ENCODE data around the gene B3GNT4. TPM values are rescaled to one million over a fixed set of nuclear protein-coding genes. Genes with fewer than 3 reads are reported as not detected.
A peak's percentile ranks its signal among the peaks of the same experiment; 100 is the strongest.
"Not testable (repeated sequence)": the region's sequence is repeated elsewhere in the genome, so short reads cannot be mapped to it uniquely, and the experiment has no call there.

B3GNT4 gene
- total RNA-seq = not detected
- long read RNA-seq, partial matches to known transcripts = 0 of 2 reads
- long read RNA-seq, other reads (novel, unspliced or antisense) = 2 of 2 reads

DNA sequence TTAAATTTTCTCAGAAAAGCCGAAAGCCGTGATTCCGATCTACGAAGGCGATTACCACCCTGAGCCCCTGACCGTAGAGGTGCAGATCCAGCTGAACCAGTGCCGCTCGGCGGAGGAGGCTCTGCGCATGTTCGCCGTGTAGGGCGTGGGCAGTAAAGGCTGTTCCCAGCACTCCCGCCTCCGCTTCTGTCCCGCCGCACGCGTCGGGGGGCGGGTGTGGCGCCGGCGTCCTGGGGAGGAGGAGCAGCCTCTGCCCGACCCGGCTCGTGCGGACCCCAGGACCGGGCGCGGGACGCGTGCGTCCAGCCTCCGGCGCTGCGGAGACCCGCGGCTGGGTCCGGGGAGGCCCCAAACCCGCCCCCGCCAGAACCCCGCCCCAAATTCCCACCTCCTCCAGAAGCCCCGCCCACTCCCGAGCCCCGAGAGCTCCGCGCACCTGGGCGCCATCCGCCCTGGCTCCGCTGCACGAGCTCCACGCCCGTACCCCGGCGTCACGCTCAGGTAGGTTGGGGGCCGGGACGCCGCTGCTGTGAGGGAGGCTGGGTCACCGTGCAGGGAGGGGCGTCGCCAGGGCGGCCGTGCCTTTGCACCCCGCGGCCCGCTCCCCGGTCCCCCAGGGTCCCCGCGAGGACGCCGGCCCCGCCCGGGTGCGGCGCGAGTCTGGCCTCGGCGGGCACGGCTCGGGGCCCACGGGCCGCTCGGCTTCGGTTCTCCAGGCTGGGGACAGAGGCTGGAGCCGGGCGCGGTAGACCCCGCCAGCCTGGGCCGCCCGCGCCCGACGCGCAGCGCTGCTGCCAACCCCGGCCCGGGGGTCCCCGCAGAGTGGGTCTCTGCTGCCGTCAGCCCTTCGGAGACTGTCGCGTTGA is at the start of gene B3GNT4:
Gene B3GNT4 (plus strand): TSS at position 409 of the 866 bp plus-strand sequence. CDS start 910 bp downstream, outside the sequence.
- intact Hi-C loops (cut with DNase I) = no loop called here
- peak; percentile 77 for DNase-seq (ENCODE audit: low spot score)

DNA sequence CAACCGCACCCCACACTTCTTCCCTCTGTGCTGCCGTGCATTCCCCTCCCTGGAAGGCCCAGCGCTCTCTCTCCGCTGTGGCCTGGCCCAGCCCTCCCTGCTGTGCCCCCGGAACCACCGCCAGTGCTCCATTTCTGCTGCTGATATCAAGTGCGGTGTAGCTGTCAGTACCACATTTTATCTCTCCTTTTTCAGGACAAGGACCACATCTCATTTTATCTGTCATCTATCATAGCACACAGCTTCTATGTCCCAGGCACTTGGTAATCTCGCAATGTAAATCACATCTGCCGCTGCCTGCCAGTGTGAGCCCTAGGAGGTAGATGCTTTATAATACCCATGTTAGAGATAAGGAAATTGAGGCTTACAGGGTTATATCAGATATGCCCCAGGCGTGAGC is 47.8 kb upstream of the B3GNT4 start:
- intact Hi-C loops (cut with DNase I) = no loop called here
- DNase-seq (ENCODE audit: low spot score) = no peak

DNA sequence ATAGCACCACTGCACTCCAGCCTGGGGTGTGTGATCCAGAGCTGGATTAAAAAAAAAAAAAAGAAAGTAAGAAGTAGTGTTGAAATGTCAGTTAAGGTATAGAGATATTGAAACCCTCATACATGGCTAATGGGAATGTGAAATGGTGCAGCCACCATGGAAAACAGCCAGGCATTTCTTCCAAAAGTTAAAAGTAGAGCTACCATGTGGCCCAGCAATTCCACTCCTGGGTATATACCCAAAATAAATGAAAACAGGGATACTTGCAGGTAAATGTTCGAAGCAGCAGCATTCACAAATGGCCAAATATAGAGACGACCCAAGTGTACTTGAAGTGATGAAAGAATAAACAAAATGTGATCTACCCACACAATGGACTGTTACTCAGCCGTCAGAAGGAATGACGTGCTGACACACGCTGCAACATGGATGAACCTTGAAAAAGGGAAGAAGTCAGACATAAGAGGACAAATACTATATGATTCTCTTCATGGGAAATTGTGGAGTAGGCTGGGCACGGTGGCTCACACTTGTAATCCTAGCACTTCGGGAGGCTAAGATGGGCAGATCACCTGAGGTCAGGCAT is 44.7 kb upstream of the B3GNT4 start:
- intact Hi-C loops (cut with DNase I) = no loop called here
- DNase-seq (ENCODE audit: low spot score) = no peak

DNA sequence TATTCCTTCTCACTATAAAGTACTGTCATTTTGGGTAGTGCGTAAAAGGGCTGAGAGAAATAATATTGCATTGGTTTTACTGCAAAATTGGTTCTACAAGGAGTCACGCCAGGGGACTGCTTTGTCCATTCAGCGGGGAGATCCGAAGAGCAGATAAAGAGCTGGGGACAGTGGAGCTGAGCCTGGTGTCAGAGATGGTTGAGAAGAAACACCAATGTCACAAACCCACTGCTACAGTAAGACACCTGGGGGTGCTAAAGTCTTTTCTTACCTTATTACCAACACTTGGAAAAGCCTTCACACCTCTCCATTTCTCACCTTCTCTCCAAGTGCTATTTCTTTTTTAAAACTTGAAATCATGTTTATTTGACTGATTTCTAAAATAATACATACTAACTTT is 43.6 kb upstream of the B3GNT4 start:
- no peak for DNase-seq (ENCODE audit: low spot score)
- intact Hi-C loops (cut with DNase I) = no loop called here

DNA sequence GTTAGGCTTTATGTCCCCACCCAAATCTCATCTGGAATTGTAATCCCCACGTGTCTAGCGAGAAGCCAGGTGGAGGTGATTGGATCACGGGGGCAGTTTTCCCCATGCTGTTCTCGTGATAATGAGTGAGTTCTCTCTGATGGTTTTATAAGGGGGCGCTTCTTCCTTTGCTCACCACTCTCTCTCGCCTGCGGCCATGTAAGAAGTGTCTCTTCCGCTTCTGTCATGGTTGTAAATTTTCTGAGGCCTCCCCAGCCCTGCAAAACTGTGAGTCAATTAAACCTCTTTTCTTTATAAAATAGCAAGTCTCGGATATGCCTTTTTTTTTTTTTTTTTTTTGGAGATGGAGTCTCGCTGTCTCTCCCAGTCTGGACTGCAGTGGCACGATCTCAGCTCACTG is 42.7 kb upstream of the B3GNT4 start:
- intact Hi-C loops (cut with DNase I) = no loop called here
- no peak for DNase-seq (ENCODE audit: low spot score)

DNA sequence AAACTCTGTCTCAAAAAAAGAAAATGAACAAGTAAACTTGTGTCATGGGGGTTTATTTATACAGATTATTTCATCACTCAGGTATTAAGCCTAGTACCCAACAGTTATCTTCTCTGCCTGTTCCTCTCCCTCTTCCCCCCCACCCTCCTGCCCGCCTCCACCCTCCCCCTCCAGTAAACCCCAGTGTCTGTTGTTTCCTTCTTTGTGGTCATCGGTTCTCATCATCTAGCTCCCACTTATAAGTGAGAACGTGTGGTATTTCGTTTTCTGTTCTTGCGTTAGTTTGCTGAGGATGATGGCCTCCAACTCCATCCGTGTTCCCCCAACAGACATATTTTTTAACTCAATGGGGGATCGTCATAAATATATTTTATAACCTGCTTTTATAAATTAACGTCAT is 41.8 kb upstream of the B3GNT4 start:
- intact Hi-C loops (cut with DNase I) = no loop called here
- no peak for DNase-seq (ENCODE audit: low spot score)

DNA sequence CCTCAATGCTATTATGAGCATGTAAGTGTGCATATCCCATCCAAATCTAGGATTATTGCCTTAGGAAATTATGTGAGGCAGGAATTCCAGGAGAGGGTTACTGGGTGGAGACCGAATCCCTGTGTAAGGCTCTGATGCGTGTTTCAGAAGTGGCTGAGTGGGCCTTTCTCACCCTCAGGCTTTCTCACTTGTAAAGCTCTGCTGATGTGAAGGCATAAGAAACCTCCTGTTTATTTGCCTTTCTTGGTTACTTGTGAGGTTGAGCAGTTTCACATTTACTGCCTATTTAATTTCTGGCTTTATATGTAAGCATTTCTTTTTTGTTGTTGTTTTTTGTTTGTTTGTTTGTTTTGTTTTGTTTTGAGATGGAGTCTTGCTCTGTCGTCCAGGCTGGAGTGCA is 40.5 kb upstream of the B3GNT4 start:
- intact Hi-C loops (cut with DNase I) = no loop called here
- no peak for DNase-seq (ENCODE audit: low spot score)

DNA sequence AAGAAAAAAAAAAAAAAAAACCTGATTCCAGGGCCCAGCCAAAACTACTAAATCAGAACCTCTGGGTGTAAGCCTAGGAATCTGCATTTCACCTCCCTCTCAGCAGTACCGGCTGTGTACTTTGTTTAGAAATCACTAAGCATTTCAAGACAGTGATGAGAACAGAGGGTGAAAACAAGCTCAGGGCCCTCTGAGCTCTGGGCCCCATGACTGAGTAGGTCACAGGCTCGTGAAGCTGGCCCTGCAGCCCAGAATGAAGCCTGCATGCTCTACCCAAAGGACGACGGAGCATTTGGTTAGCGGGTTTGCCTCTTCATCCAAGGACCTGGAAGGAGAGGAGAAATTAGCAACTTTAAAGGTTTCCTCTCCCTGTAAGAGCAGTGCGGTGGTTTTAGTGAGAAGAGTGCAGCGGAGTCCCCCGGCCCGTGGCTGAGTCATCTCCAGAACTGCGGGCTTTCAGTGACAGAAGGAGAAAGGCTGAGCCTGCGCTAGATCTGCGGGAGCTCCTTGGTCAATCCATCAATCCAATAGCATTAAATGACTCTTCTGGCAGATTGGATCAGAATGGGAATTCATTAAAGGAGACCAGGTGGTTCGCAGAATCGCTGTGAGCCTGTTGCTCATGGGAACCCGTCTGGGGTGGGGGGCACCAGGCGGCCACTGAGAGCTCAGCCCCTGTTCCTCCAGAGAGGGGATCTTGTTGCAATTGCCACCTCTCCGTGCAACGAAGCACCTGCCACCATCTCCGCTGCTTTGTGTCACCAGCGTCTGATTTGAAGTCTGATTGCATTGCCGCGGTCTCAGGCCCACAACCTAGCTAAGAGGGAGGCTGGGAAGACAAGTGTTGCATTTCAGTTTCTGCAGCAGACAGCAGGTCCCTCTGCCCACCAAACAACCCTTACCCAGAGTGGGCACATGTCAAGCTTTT is 36.8 kb upstream of the B3GNT4 start:
- DNase-seq (ENCODE audit: low spot score) = no peak
- intact Hi-C loops (cut with DNase I) = no loop called here

DNA sequence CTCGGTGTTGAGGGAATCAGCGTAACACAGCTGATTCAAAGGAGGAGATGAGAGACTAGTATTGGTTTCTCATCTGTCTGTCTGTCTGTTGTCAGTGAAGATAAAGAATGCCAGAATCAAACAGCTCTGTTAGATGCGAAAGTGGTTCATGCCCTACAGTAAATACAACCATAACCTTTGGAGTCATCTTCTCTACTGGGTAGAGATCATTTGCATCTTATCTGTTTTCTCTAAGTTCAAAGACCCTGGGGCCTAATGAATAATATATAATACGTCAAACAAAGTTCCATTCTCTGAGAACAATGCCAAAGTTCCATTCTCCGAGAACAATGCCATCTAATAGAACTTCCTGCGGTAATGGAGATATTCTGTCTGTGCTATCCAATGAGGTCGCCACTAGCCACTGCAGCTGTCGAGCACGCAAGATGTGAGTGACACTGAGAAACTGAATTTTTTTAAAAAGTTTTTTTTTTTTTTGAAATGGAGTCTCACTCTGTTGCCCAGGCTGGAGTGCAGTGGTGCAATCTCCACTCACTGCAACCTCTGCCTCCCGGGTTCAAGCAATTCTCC is 36.1 kb upstream of the B3GNT4 start:
- intact Hi-C loops (cut with DNase I) = no loop called here
- no peak for DNase-seq (ENCODE audit: low spot score)

DNA sequence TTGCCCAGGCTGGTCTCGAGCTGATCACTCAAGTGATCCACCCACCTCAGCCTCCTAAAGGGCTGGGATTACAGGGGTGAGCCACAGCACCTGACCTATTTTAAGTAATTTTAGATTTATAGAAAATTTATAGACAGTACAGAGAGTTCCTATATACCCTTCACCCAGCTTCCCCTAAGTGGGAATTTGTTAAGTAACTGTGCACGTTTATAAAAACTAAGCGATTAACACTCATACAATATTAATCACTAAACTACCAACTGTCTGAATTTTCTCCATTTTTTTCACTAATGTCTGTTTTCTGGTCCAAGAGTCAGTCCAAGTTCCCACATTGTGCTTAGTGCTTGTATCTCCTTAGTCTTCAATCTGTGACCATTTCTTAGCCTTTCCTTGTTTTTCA is 35.0 kb upstream of the B3GNT4 start:
- intact Hi-C loops (cut with DNase I) = no loop called here
- no peak for DNase-seq (ENCODE audit: low spot score)

DNA sequence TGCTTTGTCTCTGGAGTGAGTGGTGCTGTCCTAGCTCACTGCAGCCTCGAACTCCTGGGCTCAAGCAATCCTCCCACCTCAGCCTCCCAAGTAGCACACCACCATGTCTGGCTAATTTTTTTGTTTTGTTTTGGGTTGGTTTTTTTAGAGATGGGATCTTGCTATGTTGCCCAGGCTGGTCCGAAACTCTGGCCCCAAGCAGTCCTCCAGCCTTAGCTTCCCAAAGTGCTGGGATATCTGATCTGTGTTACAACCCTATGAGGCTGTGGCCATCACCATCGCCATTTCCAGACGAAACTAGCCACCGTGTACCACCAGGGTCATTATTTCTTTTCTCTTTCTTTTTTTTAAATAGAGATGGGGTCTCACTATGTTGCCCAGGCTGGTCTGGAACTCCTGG is 32.1 kb upstream of the B3GNT4 start:
- intact Hi-C loops (cut with DNase I) = no loop called here
- DNase-seq (ENCODE audit: low spot score) = no peak

DNA sequence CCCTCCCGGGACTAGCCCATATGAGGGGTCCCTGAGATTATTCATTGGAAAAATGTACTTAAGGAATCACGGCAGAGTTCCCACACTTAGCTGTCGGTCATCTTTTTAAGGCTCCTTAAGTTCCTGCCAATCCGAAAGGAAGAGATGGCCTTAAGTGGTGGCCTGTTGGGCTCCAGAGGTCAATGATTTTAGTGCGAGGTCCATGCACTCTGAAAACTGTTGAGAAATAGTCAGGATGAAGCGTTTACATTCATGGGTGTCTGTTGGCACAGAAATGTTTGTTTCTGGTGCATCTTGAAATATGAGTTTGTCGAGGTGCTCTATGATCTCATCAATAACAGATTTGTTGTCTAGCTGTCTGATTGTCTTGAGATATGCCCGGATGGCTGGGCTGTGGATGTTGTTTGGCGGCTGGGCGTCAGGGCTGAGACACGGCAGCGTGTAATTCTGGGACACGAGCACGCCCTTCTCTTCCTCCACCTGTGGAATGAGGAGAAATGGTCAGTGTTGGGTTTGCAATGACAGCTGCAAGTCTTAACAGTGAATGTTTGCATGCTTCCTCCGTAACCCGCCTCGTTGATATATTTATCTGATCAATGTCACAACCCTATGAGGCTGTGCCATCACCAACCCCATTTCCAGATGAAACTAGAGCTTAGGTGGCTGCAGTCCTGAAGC is 31.1 kb upstream of the B3GNT4 start:
- no peak for DNase-seq (ENCODE audit: low spot score)
- intact Hi-C loops (cut with DNase I) = no loop called here

DNA sequence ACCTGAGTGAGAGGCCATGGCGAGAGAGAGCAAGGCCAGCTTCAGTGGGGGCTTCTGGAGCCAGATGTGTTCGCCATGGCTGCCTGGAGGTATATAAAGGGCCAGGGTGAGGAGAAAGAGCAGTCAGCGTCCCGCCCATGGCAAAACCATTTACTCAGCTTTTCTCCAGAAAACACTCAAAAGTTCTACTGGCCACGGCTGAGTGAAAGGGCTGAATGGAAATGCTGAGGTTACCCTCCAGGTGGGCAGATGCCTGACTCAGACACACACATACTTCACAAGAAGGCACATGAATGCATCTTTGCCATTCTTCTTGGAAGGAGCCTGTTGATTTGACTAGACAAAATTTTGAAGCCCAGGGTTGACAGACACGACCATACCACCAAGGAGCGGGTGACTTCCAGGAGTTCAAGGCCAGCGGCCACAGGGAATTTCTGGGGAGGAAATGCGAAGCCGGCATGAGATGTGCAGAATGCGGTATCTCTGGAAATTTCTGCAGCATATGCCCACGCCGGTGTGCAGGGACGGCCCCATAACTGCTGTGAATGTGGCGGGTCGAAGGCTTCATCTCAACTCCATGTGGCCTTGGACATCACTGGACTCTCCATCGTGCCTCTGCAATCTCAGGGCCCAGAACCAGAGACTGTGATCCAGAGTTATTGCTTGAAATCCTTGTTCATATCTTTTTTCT is 29.2 kb upstream of the B3GNT4 start, which contains the start of gene IL31:
Gene IL31 (minus strand): TSS at position 67 of the 691 bp plus-strand sequence. CDS start 49 bp downstream, at position 18.
- intact Hi-C loops (cut with DNase I) = no loop called here
- DNase-seq (ENCODE audit: low spot score) = no peak

DNA sequence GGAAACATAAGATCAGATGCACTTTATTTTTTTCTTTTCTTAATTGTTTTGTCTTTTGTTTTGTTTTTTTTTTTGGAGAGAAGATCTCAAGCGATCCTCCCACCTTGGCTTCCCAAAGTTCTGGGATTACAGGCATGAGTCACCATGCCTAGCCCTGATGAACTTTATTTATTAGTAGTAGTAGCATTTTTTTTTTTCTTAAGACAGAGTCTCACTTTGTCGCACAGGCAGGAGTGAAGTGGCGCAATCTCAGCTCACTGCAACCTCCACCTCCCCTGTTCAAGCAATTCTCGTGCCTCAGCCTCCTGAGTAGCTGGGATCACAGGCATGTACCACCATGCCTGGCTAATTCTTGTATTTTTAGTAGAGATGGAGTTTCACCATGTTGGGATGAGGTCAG is 27.0 kb upstream of the B3GNT4 start:
- DNase-seq (ENCODE audit: low spot score); intact Hi-C loops (cut with DNase I): not testable (repeated sequence)

DNA sequence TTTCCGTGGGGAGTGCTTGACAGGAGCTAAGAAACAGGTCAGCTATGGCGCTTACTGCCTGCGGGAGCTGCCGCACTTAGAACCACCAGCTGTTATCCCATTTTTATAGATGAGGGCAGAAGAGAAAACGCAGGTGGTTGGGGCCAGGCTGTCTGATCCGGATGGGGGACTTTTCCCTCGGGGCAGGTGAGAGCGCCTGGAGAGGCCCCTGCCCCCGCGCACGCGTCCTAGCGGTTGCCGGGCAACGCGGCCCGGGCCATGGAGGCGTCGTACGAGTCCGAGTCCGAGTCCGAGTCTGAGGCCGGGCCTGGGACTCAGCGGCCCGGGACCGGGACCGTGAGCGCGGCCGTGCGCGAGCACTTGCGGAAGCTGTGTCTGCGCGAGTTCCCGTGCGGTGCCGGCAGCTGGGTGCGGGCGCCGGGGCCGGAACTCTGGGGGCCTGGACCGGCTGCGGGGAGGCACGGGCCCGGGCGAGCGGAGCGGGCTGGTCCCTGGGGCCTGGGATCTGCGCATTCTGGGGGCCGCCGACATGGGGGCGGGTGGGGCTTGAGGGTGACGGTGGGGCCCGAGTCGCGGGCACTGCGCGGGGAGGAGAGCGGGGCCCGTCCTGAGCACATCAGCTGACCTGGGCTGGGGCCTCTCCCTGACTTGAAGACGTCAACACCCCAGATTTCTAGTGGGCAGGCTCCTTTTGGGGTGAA is 20.5 kb upstream of the B3GNT4 start, which contains the start of gene LRRC43:
Gene LRRC43 (plus strand): TSS at position 237 of the 701 bp plus-strand sequence. CDS start 22 bp downstream, at position 259.
- peak; percentile 78 for DNase-seq (ENCODE audit: low spot score)
- intact Hi-C loops (cut with DNase I) = no loop called here

DNA sequence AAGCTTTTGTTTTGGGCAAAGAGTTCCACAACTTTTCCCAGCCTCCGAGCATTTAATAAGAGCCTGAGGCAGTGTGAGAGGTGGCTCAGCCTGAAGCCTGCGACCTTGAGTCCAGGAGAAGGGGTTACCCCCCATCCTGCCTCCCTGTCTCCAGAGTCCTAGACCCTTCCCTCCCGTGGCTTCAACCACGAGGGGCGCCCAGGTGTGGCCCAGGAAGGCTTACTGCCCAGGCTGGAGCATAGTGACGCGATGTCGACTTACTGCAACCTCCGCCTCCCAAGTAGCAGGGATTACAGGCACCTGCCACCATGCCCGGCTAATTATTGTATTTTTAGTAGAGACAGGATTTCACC is 19.9 kb upstream of the B3GNT4 start:
- intact Hi-C loops (cut with DNase I) = no loop called here
- DNase-seq (ENCODE audit: low spot score) = no peak

DNA sequence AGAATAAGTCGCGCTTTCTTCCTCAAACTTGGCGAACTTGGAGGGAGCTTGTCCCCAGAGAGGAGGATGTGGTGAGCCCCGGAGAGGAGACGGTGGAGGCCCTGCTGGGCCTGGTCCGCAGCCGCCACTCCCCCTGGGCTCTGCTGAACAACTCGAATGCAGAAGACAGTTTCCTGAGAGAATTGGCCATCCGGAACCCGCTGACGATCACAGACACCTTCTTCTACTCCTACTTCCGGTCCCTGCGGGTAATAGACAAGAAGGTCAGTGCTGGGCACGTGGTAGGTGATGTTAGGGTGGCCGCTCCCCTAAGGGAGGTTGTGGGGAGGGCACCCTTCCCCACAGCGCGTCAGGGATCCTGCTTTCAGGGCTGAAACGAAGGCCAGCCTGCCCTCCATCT is 19.0 kb upstream of the B3GNT4 start:
- intact Hi-C loops (cut with DNase I) = no loop called here
- DNase-seq (ENCODE audit: low spot score) = no peak

DNA sequence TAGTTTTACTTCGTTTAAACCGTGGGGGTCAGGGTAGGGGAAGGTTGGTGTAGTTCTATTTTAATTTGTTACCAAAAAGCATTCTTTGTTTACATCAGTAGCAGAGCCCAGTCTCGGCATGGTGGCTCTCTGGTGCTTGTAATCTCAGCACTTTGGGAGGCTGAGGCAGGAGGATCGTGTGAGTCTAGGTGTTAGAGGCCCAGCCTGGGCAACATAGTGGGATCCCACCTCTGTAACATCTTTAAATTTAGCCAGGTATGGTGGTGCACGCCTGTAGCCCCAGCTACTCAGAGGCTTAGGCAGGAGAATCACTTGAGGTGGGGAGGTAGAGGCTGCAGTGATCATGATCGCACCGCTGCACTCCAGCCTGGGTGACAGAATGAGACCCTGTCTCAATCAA is 18.4 kb upstream of the B3GNT4 start:
- no peak for DNase-seq (ENCODE audit: low spot score)
- intact Hi-C loops (cut with DNase I) = no loop called here
